ENCODE data around the gene NAGS. TPM values are rescaled to one million over a fixed set of nuclear protein-coding genes. Genes with fewer than 3 reads are reported as not detected.
"Not testable (repeated sequence)": the region's sequence is repeated elsewhere in the genome, so short reads cannot be mapped to it uniquely, and the experiment has no call there.

The NAGS gene
- total RNA-seq, result 1 to 10 TPM in 3 of 4 donors, under 1 TPM in 1; 0.84 to 7.2 (median 1.8) TPM

- peak within 1 kb of the TSS in 3 of 4 donors; percentile 4 to 62 (median 57) for H3K4me3 ChIP-seq
- H3K27me3 ChIP-seq, result peaks cover 3 to 67% of the 10 kb centered on the region in 2 donors
- TF ChIP-seq POLR2A (IDR thresholded peaks at IDR 0.05), result no peak
- TF ChIP-seq EP300 (IDR thresholded peaks at IDR 0.05), result no peak
- no peak for TF ChIP-seq CTCF (IDR thresholded peaks at IDR 0.05)
Observed at GRCh38 chr17:44004077-44004760, at the start of gene NAGS. Gene NAGS (plus strand): TSS chr17:44004622. CDS start chr17:44004664, 42 bp downstream.

GRCh38 chr17:43956222-43956621 lies 48.2 kb upstream of the NAGS start:
- H3K4me1 ChIP-seq, result peaks cover 0 to 18% (median 0%) of the 10 kb centered on the region in 4 donors
- H3K36me3 ChIP-seq, result no peaks in the 10 kb centered on the region
- 80 to 82% methylated on average over 8 of the region's 8 CpGs for WGBS, 2 donors
- no peak overlapping the region for H3K4me3 ChIP-seq
- no peak for TF ChIP-seq CTCF (IDR thresholded peaks at IDR 0.05)
- no peak for TF ChIP-seq POLR2A (IDR thresholded peaks at IDR 0.05)
- TF ChIP-seq EP300 (IDR thresholded peaks at IDR 0.05), result no peak
- H3K27ac ChIP-seq, result no peak overlapping the region
- no peak for DNase-seq (ENCODE audit: low spot score in 2 of 2)
- H3K27me3 ChIP-seq, result peaks cover 0 to 49% of the 10 kb centered on the region in 2 donors
- no peaks in the 10 kb centered on the region for H3K9me3 ChIP-seq

More at GRCh38 chr17:44004077-44004760, at the start of gene NAGS:
- H3K36me3 ChIP-seq, result peaks cover 0 to 3% (median 0%) of the 10 kb centered on the region in 3 donors
- H3K27ac ChIP-seq, result peak within 1 kb of the TSS in 2 of 4 donors; percentile 61 to 69
- no peak for DNase-seq (ENCODE audit: low spot score in 2 of 2)
- H3K9me3 ChIP-seq, result no peaks in the 10 kb centered on the region
- WGBS, 2 donors, result 9 to 15% methylated on average over 18 to 25 of the region's 25 CpGs
- peaks cover 0 to 42% (median 31%) of the 10 kb centered on the region in 4 donors for H3K4me1 ChIP-seq

GRCh38 chr17:43958748-43959352 lies 45.6 kb upstream of the NAGS start:
- WGBS, 2 donors, result 49 to 56% methylated on average over 2 of the region's 2 CpGs
- no peak for DNase-seq (ENCODE audit: low spot score in 2 of 2)
- Histone ChIP-seq H3K27ac (no peak overlapping the region), H3K4me3 (no peak overlapping the region), H3K4me1 (no peaks in the 10 kb centered on the region), H3K9me3 (no peaks in the 10 kb centered on the region), H3K36me3 (no peaks in the 10 kb centered on the region), H3K27me3 (peaks cover 0 to 29% of the 10 kb centered on the region in 2 donors)
- TF ChIP-seq POLR2A (IDR thresholded peaks at IDR 0.05) (no peak), EP300 (IDR thresholded peaks at IDR 0.05) (no peak), CTCF (IDR thresholded peaks at IDR 0.05) (no peak)

GRCh38 chr17:43961292-43961691 lies 43.1 kb upstream of the NAGS start:
- H3K4me3 ChIP-seq; H3K36me3 ChIP-seq; DNase-seq (ENCODE audit: low spot score in 2 of 2); H3K4me1 ChIP-seq; H3K9me3 ChIP-seq; H3K27ac ChIP-seq: not testable (repeated sequence)
- H3K27me3 ChIP-seq, result peaks cover 0 to 13% of the 10 kb centered on the region in 2 donors
- 96% methylated on average over 6 of the region's 6 CpGs for WGBS, 2 donors

GRCh38 chr17:43961954-43962353 lies 42.5 kb upstream of the NAGS start:
- H3K27ac ChIP-seq, result no peak overlapping the region
- TF ChIP-seq EP300 (IDR thresholded peaks at IDR 0.05) (no peak), CTCF (IDR thresholded peaks at IDR 0.05) (no peak), POLR2A (IDR thresholded peaks at IDR 0.05) (no peak)
- H3K4me1 ChIP-seq, result no peaks in the 10 kb centered on the region
- DNase-seq (ENCODE audit: low spot score in 2 of 2), result no peak
- H3K27me3 ChIP-seq, result peaks cover 0 to 9% of the 10 kb centered on the region in 2 donors
- H3K36me3 ChIP-seq, result no peaks in the 10 kb centered on the region
- H3K4me3 ChIP-seq, result no peak overlapping the region
- 71 to 80% methylated on average over 2 of the region's 2 CpGs for WGBS, 2 donors
- H3K9me3 ChIP-seq, result no peaks in the 10 kb centered on the region
